ENCODE measurements around the gene CDH23.

CDH23 gene

DNA sequence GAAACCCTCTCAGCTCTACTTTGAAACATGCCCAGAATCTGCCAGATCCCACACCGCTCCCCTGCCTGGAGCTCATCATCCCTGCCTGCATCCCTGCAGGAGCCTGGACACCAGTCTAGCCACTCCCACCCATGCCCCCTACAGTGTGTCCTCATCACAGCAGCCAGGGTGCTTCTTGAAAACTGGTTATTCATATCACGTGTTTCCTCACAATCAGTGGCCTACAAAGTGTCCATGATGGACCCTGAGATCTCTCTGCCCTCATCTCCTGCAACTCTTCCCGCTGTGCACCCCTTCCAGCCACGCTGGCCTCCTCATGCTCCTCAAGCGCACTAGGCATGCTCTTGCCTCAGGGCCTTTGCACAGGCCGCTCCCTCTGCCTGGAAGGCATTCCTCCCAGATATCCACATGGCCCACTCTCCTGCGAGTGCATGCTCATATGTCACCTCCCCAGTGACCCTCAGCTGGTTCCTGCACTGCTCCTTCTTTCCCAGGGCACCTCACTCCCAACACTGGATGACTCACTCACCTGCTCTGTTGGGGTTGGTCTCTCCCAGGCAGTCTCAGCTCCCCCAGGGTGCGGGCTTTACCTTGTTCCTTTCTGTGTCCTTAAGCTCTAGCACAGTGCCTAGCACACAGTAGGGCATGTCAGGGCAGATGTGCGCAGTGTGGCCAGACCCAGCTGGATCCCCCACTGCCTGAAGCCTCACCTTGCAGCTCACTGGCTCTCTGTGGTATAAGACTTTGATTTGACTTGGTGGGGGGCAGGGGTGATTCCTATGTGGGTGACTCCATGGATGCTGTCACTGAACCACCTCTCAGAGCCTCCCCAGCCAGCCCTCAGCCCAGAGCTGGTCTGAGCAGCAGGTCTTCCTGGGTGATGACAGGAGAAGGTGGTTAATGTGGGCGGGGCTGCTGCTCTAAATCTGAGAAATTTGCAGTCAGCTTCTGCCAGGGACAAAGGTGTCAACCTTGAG, 37.3 kb downstream of the CDH23 start:
- Mint-ChIP-seq H3K27ac (no peak overlapping the region), H3K4me3 (no peak overlapping the region)
- DNase-seq (ENCODE audit: low spot score in 2 of 2) = no peak

DNA sequence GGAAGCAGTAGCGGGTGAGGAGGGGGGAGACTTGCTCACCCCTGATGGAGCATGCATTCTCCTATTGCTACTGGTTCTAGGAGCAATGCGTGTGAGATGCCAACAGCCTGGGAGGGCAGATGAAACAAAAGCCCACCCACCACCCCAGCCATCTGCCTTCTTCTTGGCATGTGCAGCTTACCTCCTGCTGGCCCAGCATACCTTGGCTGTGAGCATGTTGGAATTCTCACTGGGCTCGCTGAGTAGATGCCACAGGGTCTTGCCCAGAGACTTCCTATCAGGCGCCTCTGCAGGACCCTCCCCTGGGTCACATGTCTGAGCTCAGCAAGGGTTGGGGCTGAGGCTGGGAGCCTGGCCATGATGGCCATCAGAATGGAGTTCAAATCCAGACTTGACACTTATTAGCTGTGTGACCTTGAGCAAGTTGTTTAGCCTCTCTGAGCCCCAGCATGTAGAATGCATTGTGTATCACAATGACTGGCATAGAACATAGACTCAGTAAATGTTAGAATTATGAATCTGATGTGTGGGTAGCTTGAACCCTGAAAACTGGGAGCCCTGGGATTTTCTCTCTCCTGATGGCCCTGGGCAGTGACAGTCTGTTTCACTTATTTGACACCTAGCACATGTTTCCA, 38.2 kb downstream of the CDH23 start:
- peaks cover 21% of the 10 kb centered on the region for H3K4me1 Mint-ChIP-seq
- no peak overlapping the region for H3K27ac Mint-ChIP-seq
- no peak overlapping the region for H3K4me3 Mint-ChIP-seq
- no peaks in the 10 kb centered on the region for H3K36me3 Mint-ChIP-seq
- DNase-seq (ENCODE audit: low spot score in 2 of 2) (no peak), ATAC-seq (no peak)
- no peaks in the 10 kb centered on the region for H3K9me3 Mint-ChIP-seq

More for the DNA sequence above, 37.3 kb downstream of the CDH23 start:
- no peaks in the 10 kb centered on the region for H3K36me3 Mint-ChIP-seq
- H3K9me3 Mint-ChIP-seq = no peaks in the 10 kb centered on the region
- ATAC-seq = peak; percentile 86
- H3K4me1 Mint-ChIP-seq = peaks cover 21% of the 10 kb centered on the region

DNA sequence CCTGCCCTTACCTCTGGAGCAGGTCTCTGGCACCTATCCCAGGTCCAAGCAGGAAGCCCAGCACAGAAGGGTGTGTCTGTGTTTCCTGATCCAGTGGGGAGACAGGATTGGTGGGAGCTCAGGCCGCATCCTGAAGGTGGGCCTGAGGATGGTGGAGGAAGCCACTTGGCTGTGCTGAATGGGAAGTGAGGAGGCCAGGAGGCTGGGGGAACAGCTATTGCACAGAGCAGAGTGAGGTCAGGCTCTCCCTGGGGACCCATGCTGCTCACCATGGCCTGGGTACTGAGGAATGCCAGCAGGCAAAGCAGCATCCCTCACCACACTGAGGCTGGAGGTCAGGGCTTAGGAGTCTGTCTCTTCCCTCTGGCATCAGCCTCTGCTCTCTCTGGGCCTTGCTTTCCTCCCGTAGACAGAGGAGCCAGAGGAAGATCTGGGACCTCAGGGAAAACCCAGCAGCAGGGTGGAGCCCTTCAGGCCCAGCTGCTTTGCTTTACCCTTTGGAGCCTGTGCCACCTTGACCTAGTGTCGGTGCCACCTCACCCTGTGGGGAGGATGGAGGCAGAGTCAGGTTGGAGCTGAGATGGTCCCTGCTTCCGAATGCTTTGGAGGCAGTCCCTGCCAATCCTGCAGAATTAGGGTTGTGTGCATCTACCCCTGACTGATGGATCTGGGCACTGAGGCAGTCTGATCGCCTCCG, 39.0 kb downstream of the CDH23 start:
- no peak for DNase-seq (ENCODE audit: low spot score in 2 of 2)
- no peak overlapping the region for H3K4me3 Mint-ChIP-seq

DNA sequence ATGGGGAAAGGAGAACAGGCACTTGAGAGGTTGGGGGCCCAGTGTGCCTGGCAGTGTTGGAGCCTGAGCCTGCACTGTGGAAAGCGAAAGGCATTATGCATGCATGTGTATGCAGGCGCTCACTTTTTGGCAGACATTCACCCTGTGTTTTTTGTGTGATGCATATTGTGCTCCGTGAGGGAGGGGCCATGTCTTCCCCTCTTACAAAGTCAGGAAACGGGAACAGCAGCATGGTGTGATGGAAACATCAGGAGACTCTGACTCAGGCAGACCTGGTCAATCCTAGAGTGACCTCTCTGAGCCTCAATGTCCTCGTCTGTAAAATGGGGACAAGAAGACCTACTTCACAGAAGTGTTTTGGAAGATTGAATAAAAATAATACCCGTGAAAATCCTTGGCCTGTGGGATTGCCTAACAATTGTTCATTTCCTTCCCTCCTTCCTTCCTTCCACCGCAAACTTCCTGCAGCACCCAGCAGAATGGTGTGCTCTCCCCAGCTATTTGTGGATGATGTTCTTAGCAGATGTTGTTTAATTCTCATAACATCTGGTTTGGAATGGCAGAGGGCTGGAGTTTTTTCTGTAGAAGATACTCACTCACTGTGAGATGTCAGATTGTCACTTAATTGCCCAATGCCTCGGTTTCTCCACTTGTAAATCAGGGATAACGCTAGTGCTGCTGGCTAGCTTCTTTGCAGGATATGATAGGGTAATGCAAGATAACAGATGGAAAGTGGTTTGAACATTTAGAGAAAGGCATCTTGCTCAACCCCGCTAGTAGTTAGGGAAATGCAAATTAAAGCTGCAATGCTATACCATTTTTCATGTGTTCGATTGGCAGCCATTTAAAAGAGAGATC, 39.8 kb downstream of the CDH23 start:
- ATAC-seq (no peak), DNase-seq (ENCODE audit: low spot score in 2 of 2) (no peak)
- Mint-ChIP-seq H3K4me1 (peaks cover 21% of the 10 kb centered on the region), H3K4me3 (no peak overlapping the region), H3K27ac (no peak overlapping the region), H3K36me3 (no peaks in the 10 kb centered on the region), H3K9me3 (no peaks in the 10 kb centered on the region)

More for the DNA sequence above, 39.0 kb downstream of the CDH23 start:
- H3K27ac Mint-ChIP-seq = no peak overlapping the region
- H3K36me3 Mint-ChIP-seq = no peaks in the 10 kb centered on the region
- no peak for ATAC-seq
- no peaks in the 10 kb centered on the region for H3K9me3 Mint-ChIP-seq
- peaks cover 21% of the 10 kb centered on the region for H3K4me1 Mint-ChIP-seq

DNA sequence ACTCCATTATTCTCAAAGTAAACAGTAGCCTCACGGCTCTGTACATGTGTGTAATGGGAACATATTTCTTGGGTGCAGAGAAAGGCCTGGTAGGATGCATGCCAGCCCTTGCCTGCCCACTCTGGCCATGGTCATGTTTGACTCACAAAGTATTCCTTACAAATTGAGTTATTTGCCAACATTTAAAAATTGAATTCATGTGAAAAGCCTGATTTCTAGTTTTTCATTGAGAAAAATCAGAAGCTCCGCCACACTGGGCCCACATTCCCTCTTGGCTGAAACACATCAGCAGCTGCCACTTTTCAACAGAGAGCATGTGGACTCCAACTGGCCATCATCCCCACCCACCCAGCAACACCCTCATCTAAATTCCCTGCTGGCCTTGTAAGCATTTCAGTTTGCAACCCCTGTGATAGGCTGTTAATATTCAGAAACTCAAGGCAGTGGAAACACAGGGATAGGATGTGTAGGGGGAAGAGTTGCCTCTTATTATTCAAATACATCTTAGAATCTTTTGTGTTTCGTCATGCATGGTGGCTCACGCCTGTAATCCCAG, 40.9 kb downstream of the CDH23 start:
- Mint-ChIP-seq H3K36me3 (no peaks in the 10 kb centered on the region), H3K4me3 (no peak overlapping the region), H3K27ac (no peak overlapping the region), H3K9me3 (no peaks in the 10 kb centered on the region), H3K4me1 (peaks cover 15% of the 10 kb centered on the region)
- ATAC-seq = no peak
- DNase-seq (ENCODE audit: low spot score in 2 of 2) = no peak

DNA sequence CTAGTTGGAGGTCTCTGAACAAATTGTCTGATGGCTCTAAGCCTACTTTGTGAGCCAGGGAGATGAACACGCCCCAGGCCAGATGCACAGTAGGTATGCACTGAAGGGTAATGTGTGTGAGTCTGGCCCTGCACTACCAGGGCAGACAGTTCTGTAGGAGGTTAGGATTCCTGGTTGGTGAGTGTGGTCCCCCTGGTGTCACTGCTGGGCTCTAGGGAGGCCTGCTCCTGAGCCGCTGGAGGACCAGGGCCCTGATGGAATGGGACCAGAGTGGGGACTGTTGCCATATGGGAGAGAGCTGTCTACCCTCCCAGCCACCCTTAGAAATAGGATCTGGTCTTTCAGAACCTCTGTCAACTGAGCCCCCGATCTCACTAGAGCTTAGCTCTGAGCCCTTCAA, 42.0 kb downstream of the CDH23 start:
- Mint-ChIP-seq H3K36me3 (no peaks in the 10 kb centered on the region), H3K27ac (no peak overlapping the region), H3K9me3 (no peaks in the 10 kb centered on the region), H3K4me3 (no peak overlapping the region), H3K4me1 (peaks cover 13% of the 10 kb centered on the region)
- DNase-seq (ENCODE audit: low spot score in 2 of 2) = no peak
- no peak for ATAC-seq

DNA sequence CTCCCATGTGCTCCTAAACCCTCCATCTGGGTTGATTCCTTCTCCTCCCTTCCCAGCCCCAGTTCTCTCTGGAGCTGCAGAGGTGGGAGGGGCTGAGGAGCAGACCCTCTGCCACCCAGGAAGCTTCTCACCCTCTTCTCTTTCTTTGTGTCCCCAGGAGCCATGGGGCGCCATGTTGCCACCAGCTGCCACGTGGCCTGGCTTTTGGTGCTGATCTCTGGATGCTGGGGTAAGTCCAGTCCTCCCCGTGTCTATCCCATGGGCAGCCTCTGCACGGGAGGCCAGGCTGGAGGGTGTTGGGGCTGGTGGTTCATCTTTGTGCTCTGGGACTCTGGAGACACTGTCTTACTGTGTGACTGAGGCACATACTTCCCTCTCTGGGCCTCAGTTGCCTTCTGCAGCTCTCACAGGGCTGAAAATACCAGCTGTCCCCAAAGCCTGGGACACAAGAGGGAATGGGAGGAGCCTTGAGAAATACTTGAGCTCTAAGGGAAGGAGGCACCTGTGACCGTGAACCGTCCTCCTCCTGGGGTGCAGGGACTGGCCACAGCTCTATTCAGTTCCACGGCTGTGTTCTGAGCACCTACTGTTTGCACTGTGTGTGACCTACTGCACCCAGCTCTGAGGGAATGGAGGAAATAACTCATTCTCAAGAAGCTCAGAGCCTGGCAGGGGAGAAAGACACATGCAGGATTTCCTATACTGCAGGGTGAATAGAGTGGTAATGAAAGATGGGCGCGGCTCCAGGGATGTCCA, 43.1 kb downstream of the CDH23 start:
- Mint-ChIP-seq H3K27ac (no peak overlapping the region), H3K4me3 (no peak overlapping the region), H3K9me3 (no peaks in the 10 kb centered on the region), H3K36me3 (no peaks in the 10 kb centered on the region), H3K4me1 (peaks cover 2% of the 10 kb centered on the region)
- no peak for ATAC-seq
- no peak for DNase-seq (ENCODE audit: low spot score in 2 of 2)

DNA sequence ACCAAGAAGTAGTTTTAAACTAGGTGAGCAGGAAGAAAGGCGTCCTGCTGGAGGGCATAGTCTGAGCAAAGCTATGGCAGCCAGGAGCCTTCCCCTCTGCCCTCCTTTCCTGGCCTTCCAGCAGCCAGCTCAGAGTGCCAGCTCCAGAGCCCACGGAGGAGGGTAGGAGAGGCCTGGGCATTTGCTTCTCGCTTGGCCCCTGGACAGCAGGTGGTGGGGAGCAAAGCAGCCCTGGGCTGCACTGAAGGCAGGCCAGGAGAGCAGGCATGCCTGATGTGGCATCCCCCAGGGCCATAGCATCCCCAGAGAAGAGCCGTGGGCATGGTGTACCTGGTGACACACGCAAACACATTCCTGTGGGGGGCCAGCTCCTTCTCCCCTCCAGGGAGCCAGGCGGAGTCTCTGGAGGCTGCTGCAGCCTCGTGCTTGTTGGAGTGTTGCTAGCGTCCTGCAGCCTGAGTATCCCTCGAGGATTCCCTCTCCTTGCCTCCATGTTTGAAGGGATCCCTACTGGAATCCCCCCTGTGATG, 43.9 kb downstream of the CDH23 start:
- no peak overlapping the region for H3K27ac Mint-ChIP-seq
- no peaks in the 10 kb centered on the region for H3K4me1 Mint-ChIP-seq
- H3K9me3 Mint-ChIP-seq = no peaks in the 10 kb centered on the region
- no peak for DNase-seq (ENCODE audit: low spot score in 2 of 2)
- H3K4me3 Mint-ChIP-seq = no peak overlapping the region
- ATAC-seq = no peak
- no peaks in the 10 kb centered on the region for H3K36me3 Mint-ChIP-seq

DNA sequence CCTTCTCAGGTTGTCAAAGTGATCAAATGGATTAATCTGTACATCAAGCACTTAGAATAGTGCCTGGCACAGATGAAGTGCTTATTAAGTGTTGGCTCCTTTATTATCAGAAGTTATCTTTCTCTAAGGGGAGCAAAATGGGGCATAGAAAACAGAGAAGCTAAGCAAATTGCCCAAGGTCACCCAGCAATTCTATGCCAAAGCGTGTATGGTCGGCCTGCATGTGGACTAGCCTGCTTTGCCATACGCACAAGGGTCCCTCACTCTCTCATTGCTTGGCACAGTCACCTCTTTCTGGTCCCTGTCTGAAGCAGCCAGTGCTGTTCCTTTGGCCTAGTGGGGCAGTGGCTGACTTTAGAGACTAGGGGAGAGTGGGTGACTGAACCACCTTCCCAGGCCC, 45.3 kb downstream of the CDH23 start:
- Mint-ChIP-seq H3K4me1 (no peaks in the 10 kb centered on the region), H3K36me3 (no peaks in the 10 kb centered on the region), H3K27ac (no peak overlapping the region), H3K9me3 (no peaks in the 10 kb centered on the region), H3K4me3 (no peak overlapping the region)
- ATAC-seq (no peak), DNase-seq (ENCODE audit: low spot score in 2 of 2) (no peak)

DNA sequence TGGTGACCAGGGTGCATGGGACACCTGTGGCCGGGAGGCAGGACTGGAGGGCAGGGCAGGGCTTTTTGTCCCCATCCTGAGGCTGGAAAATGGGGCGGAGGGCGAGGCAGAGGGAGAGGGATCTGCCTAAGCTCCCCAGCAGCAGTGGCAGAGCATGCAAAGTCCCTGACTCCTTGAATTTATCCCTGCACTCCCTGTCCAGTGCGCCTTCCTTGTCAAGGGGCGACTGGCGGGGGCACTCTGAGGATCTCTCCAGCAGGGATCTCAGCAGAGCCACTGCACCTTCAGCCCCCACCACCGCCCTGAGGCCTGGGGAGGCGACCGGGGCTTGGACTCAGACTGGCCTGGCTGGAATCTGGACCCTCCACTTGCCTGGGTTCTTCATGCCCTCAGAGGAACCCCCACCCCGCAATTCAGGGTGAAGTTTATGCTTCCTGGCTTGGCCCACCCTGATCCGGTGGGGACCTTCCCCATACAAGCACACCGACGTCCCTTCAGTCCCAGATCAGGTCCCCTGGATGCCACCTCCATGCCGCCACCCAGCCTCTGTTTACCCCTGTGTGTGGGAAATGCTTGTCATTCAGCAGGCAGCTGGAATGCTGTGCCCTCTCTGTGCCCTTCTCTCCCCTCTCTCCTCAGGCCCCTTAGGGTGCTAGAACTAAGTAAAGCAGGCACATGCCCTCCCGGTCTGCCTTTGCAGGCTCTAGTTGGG, 46.3 kb downstream of the CDH23 start:
- no peak for DNase-seq (ENCODE audit: low spot score in 2 of 2)
- no peak for ATAC-seq
- Mint-ChIP-seq H3K9me3 (no peaks in the 10 kb centered on the region), H3K4me3 (no peak overlapping the region), H3K36me3 (no peaks in the 10 kb centered on the region), H3K27ac (no peak overlapping the region), H3K4me1 (no peaks in the 10 kb centered on the region)

DNA sequence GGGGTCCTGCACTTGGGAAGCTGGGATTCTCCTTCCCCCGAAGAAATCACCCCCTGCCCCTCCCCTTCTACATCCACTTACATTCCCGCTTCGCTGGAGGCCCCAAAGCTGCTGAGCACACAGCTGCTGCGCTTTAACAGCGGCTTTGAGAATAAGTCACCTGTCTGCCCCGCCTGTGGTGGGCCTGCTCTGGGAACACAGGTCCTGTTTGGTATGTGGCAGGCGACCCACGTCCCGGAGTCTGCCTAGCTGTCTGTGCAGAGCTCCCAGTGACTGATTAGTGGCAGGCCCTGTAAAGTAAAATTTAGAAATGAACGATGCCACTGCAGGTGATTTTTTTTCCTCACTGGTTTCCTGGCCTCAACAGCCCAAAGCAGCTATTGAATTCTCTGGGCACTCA, 47.0 kb downstream of the CDH23 start:
- no peaks in the 10 kb centered on the region for H3K9me3 Mint-ChIP-seq
- ATAC-seq = no peak
- no peak for DNase-seq (ENCODE audit: low spot score in 2 of 2)
- H3K27ac Mint-ChIP-seq = no peak overlapping the region
- H3K4me3 Mint-ChIP-seq = no peak overlapping the region
- no peaks in the 10 kb centered on the region for H3K36me3 Mint-ChIP-seq
- no peaks in the 10 kb centered on the region for H3K4me1 Mint-ChIP-seq

DNA sequence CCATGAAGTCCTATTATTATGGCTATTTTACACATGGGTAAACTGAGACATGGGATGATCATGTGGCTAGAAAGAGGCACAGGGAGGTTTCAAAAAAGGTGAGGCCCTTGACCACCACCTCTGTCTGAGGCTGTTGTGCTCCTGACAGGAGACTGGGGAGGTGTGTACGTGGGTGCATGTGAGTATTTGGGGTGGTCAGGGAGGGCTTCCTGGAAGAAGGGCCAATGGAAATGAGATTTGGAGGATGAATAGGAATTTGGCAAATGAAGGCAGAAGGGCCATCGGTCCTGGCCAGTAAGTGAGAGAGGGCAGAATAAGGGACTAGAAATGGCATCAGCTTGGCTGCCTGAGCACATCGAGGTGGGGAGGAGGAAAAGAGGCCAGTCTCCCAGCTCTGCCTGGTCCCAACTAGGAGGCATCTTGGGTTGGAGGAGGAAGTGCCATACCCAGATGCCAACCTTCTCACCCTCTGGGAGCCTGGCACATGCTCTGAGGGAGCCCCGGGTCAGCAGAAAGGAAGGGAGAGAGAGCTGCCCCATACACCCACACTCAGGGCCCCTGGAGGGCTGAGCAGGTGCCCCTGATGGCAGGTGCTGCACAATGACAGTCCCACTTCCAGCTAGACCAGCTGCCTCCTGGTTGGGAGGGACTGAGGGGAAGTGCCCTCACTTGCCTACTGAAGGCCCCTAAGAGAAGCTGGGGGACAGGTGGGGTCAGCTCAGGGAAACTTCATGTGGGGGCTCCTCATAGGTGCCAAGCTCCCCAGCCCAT, 47.7 kb downstream of the CDH23 start:
- no peak overlapping the region for H3K4me3 Mint-ChIP-seq
- no peaks in the 10 kb centered on the region for H3K4me1 Mint-ChIP-seq

DNA sequence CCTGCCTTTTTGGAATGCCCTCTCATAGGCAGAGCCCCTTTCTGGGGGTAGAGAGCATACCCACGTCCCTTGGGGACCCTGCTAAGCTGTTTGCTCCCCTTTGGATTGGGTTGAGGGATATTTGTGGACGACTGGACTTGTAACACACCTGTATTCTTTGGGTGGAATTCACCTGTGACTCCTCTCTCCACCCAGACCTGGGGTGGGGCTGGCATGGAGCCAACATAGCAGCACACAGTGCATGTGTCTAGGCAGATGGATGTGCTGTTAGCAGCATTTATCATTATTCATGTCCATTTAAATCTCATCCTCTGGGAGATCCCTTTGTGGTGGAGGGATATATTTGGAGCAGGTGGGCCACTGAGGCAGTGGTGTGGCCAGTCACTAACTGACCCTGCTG, 51.0 kb downstream of the CDH23 start:
- DNase-seq (ENCODE audit: low spot score in 2 of 2) (no peak), ATAC-seq (no peak)
- H3K4me3 Mint-ChIP-seq = no peak overlapping the region
- no peaks in the 10 kb centered on the region for H3K4me1 Mint-ChIP-seq
- H3K36me3 Mint-ChIP-seq = no peaks in the 10 kb centered on the region
- no peaks in the 10 kb centered on the region for H3K9me3 Mint-ChIP-seq
- H3K27ac Mint-ChIP-seq = no peak overlapping the region

More for the DNA sequence above, 47.7 kb downstream of the CDH23 start:
- Mint-ChIP-seq H3K36me3 (no peaks in the 10 kb centered on the region), H3K27ac (no peak overlapping the region), H3K9me3 (no peaks in the 10 kb centered on the region)
- ATAC-seq (no peak), DNase-seq (ENCODE audit: low spot score in 2 of 2) (no peak)

Data from stimulated activated effector memory CD8-positive, alpha-beta T cell treated with anti-CD3 and anti-CD28 coated beads, Interleukin-12 subunit alpha, Interleukin-12 subunit beta, amount 100 ng/mL, for 72 hours (primary cell).